D721Med (cell line): ENCODE results near the gene PRSS1.

Source experiments
- DNase-seq: peaks from one replicate; pipeline ENCODE4 v3.0.0; 2011; ENCODE audit warnings: low spot score; ENCODE audit not compliant: insufficient read length
- FAIRE-seq: peaks from 2 replicates; lab custom pipeline; 2011; peaks lifted over from hg19 to GRCh38; lab: Jason Lieb, UNC
- TF ChIP-seq, protein P1 (sequence below): IDR thresholded peaks from 2 replicates; pipeline ENCODE4 v1.5.1; 2012; ENCODE audit warnings: mild to moderate bottlenecking, control low read depth; ENCODE audit not compliant: insufficient read depth; ENCODE audit errors: missing control alignments

The PRSS1 gene

DNA sequence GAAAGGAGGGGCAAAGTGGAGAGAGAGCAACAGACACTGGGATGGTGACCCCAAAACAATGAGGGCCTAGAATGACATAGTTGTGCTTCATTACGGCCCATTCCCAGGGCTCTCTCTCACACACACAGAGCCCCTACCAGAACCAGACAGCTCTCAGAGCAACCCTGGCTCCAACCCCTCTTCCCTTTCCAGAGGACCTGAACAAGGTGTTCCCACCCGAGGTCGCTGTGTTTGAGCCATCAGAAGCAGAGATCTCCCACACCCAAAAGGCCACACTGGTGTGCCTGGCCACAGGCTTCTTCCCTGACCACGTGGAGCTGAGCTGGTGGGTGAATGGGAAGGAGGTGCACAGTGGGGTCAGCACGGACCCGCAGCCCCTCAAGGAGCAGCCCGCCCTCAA, 42.2 kb downstream of the PRSS1 start:
- FAIRE-seq (no peak), DNase-seq (no peak)
- TF ChIP-seq, protein P1, sequence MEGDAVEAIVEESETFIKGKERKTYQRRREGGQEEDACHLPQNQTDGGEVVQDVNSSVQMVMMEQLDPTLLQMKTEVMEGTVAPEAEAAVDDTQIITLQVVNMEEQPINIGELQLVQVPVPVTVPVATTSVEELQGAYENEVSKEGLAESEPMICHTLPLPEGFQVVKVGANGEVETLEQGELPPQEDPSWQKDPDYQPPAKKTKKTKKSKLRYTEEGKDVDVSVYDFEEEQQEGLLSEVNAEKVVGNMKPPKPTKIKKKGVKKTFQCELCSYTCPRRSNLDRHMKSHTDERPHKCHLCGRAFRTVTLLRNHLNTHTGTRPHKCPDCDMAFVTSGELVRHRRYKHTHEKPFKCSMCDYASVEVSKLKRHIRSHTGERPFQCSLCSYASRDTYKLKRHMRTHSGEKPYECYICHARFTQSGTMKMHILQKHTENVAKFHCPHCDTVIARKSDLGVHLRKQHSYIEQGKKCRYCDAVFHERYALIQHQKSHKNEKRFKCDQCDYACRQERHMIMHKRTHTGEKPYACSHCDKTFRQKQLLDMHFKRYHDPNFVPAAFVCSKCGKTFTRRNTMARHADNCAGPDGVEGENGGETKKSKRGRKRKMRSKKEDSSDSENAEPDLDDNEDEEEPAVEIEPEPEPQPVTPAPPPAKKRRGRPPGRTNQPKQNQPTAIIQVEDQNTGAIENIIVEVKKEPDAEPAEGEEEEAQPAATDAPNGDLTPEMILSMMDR, result no peak

DNA sequence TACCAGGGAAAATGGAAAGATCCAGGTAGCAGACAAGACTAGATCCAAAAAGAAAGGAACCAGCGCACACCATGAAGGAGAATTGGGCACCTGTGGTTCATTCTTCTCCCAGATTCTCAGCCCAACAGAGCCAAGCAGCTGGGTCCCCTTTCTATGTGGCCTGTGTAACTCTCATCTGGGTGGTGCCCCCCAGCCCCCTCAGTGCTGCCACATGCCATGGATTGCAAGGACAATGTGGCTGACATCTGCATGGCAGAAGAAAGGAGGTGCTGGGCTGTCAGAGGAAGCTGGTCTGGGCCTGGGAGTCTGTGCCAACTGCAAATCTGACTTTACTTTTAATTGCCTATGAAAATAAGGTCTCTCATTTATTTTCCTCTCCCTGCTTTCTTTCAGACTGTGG, 42.9 kb downstream of the PRSS1 start:
- TF ChIP-seq, protein P1, result no peak
- DNase-seq, result no peak
- no peak for FAIRE-seq

DNA sequence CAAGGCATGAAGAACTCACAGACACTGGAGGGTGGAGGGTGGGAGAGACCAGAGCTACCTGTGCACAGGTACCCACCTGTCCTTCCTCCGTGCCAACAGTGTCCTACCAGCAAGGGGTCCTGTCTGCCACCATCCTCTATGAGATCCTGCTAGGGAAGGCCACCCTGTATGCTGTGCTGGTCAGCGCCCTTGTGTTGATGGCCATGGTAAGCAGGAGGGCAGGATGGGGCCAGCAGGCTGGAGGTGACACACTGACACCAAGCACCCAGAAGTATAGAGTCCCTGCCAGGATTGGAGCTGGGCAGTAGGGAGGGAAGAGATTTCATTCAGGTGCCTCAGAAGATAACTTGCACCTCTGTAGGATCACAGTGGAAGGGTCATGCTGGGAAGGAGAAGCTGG, 43.3 kb downstream of the PRSS1 start:
- no peak for FAIRE-seq
- TF ChIP-seq, protein P1, result no peak
- no peak for DNase-seq

DNA sequence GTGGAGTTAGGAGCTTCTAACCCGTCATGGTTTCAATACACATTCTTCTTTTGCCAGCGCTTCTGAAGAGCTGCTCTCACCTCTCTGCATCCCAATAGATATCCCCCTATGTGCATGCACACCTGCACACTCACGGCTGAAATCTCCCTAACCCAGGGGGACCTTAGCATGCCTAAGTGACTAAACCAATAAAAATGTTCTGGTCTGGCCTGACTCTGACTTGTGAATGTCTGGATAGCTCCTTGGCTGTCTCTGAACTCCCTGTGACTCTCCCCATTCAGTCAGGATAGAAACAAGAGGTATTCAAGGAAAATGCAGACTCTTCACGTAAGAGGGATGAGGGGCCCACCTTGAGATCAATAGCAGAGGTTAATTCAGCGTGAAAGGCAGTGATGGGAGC, 43.9 kb downstream of the PRSS1 start:
- no peak for FAIRE-seq
- DNase-seq, result no peak
- TF ChIP-seq, protein P1, result no peak

DNA sequence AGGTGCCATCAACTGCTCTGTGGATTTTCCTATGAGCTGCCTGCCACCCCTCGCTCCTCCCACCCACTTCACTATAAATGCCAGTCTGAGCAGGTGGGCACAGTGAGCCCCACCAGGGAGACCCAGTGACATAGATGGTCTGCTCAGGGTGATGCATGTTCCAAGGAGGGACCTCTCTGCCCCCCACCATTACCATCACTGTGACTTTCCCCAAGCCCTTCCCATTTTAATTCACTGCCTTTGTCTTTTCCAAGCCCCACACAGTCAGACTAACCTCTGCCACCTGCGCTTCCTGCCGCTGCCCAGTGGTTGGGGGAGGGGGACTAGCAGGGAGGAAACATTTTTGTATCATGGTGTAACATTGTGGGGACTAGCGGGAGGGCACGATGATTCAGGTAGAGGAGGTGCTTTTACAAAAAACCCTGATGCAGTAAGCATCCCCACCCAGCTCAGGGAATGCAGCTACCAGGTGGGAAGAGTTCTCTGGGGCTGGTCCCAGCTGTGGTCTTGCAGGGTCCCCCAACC, 46.1 kb downstream of the PRSS1 start:
- DNase-seq (no peak), FAIRE-seq (no peak)
- TF ChIP-seq, protein P1, result no peak

DNA sequence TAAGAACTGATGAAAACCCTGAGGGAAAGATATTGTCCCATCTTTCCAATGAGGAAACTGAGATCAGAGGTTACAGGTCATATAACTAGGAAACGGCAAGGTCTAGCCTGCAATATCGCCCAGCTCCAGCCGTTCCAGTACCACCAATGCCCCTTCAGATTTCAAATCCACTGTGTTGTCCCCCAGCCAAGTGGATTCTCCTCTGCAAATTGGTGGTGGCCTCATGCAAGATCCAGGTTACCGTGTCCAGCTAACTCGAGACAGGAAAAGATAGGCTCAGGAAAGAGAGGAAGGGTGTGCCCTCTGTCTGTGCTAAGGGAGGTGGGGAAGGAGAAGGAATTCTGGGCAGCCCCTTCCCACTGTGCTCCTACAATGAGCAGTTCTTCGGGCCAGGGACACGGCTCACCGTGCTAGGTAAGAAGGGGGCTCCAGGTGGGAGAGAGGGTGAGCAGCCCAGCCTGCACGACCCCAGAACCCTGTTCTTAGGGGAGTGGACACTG, 46.8 kb downstream of the PRSS1 start:
- TF ChIP-seq, protein P1, result no peak
- FAIRE-seq, result no peak
- DNase-seq, result no peak

DNA sequence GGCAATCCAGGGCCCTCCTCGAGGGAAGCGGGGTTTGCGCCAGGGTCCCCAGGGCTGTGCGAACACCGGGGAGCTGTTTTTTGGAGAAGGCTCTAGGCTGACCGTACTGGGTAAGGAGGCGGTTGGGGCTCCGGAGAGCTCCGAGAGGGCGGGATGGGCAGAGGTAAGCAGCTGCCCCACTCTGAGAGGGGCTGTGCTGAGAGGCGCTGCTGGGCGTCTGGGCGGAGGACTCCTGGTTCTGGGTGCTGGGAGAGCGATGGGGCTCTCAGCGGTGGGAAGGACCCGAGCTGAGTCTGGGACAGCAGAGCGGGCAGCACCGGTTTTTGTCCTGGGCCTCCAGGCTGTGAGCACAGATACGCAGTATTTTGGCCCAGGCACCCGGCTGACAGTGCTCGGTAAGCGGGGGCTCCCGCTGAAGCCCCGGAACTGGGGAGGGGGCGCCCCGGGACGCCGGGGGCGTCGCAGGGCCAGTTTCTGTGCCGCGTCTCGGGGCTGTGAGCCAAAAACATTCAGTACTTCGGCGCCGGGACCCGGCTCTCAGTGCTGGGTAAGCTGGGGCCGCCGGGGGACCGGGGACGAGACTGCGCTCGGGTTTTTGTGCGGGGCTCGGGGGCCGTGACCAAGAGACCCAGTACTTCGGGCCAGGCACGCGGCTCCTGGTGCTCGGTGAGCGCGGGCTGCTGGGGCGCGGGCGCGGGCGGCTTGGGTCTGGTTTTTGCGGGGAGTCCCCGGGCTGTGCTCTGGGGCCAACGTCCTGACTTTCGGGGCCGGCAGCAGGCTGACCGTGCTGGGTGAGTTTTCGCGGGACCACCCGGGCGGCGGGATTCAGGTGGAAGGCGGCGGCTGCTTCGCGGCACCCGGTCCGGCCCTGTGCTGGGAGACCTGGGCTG, 47.5 kb downstream of the PRSS1 start:
- DNase-seq (no peak), FAIRE-seq (no peak)
- TF ChIP-seq, protein P1, result no peak
